Measurements from ENCODE around the gene SLC2A1. TPM values are rescaled to one million over a fixed set of nuclear protein-coding genes. Genes with fewer than 3 reads are reported as not detected.
A peak's percentile ranks its signal among the peaks of the same experiment; 100 is the strongest.

SLC2A1 gene
- total RNA-seq, 1 experiment from 2014 or later = 245 TPM

DNA sequence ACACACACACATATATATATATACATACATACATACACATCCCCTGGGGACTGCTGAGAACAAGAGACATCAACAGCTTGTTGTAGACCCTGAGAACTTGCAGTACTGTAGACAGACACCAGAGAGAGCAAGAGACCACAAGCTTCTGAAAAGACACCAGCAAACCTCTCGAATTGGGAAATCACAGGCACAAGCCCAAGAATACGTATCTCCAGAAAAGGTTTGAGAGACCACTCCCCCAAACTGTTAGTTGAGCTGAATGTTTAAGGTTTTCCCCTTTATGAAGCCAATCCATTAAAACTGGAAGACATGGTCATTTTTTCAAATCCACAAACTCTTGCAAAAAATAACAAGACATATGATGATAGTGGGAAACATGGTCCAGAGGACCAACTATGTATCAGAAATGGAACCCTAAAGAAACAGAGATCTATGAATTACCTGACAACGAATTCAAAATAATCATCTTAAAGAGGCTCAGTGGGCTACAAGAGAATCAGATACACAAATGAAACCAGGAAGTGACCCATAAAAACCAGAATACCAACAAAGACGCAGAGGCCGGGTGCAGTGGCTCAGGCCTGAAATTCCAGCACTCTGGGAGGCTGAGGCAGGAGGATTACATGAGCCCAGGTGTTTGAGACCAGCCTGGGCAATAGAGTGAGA lies 45.1 kb downstream of the SLC2A1 start:
- Histone ChIP-seq H3K27ac (ENCODE audit: low read length) (no peak overlapping the region), H3K9me3 (ENCODE audit: low read length) (0 out of 2 replicates have a peak, but pooled peaks cover 6% of the 10 kb centered on the region), H3K4me3 (ENCODE audit: low read length) (no peak overlapping the region), H3K4me2 (ENCODE audit: low read length) (no peak overlapping the region), H3K27me3 (ENCODE audit: low read length) (no peaks in the 10 kb centered on the region), H4K20me1 (ENCODE audit: low read length) (no peaks in the 10 kb centered on the region), H3K4me1 (ENCODE audit: insufficient read depth, low read length) (no peaks in the 10 kb centered on the region), H2AFZ (ENCODE audit: low read length) (no peak overlapping the region), H3K9me2 (replicated peaks; ENCODE audit: low read length) (no peaks in the 10 kb centered on the region), H3K36me3 (ENCODE audit: low read depth, low read length) (no peaks in the 10 kb centered on the region), H3F3A (ENCODE audit: low read length, unreplicated experiment) (no peaks in the 10 kb centered on the region), H3K9ac (ENCODE audit: low read length) (no peak overlapping the region), H3K79me2 (ENCODE audit: low read length) (no peaks in the 10 kb centered on the region)
- BruUV-seq (replicated peaks) = no TSS peak
- intact Hi-C loops (cut with micrococcal nuclease) = loop anchor here (1.0 kb wide), 1 partner anchor 160 kb away; no protein-coding TSS in a partner anchor
- peak; percentile 73 for ATAC-seq
- TF ChIP-seq EZH2 (IDR thresholded peaks at IDR 0.05; ENCODE audit: low read length, unreplicated experiment) (no peak), CTCF (conservative IDR thresholded peaks at IDR 0.05; ENCODE audit: low read depth, low read length) (peak; percentile 75)
- POLR2A ChIA-PET (ENCODE audit: unreplicated experiment) = interaction anchor here (1.6 kb wide), 1 partner anchor 160 kb away, joined by 6 read pairs; no protein-coding TSS in a partner anchor
- peak; percentile 86 for DNase-seq
- CTCF ChIA-PET = interaction anchor here (0.5 to 2.2 kb wide), 7 partner anchors 10 to 726 kb away, joined by 3 to 78 read pairs (median 5); no protein-coding TSS in a partner anchor

GRCh38 chr1:42910985-42911384 lies 47.7 kb downstream of the SLC2A1 start:
- no peak overlapping the region for H2AFZ ChIP-seq (ENCODE audit: low read length)
- H3K79me2 ChIP-seq (ENCODE audit: low read length) = no peaks in the 10 kb centered on the region
- no peak for ATAC-seq
- CTCF ChIA-PET = no interaction called here
- H3K9me3 ChIP-seq (ENCODE audit: low read length) = 0 out of 2 replicates have a peak, but pooled peaks cover 6% of the 10 kb centered on the region
- intact Hi-C loops (cut with micrococcal nuclease) = loop anchor here (2.0 kb wide), 1 partner anchor 132 kb away; no protein-coding TSS in a partner anchor
- H3K9me2 ChIP-seq (replicated peaks; ENCODE audit: low read length) = no peaks in the 10 kb centered on the region; the same call in 1 of the 2 replicates
- H3K36me3 ChIP-seq (ENCODE audit: low read depth, low read length) = no peaks in the 10 kb centered on the region
- POLR2A ChIA-PET (ENCODE audit: unreplicated experiment) = no interaction called here
- no peak overlapping the region for H3K4me2 ChIP-seq (ENCODE audit: low read length)
- H3K9ac ChIP-seq (ENCODE audit: low read length) = no peak overlapping the region
- H4K20me1 ChIP-seq (ENCODE audit: low read length) = no peaks in the 10 kb centered on the region
- H3K4me1 ChIP-seq (ENCODE audit: insufficient read depth, low read length) = no peaks in the 10 kb centered on the region
- H3K27me3 ChIP-seq (ENCODE audit: low read length) = no peaks in the 10 kb centered on the region
- H3K4me3 ChIP-seq (ENCODE audit: low read length) = no peak overlapping the region
- BruUV-seq (replicated peaks) = no TSS peak
- H3F3A ChIP-seq (ENCODE audit: low read length, unreplicated experiment) = no peaks in the 10 kb centered on the region
- H3K27ac ChIP-seq (ENCODE audit: low read length) = no peak overlapping the region
- TF ChIP-seq EZH2 (IDR thresholded peaks at IDR 0.05; ENCODE audit: low read length, unreplicated experiment) (no peak), EZH2phosphoT487 (IDR thresholded peaks at IDR 0.05; ENCODE audit: borderline replicate concordance, low read length) (no peak), CTCF (conservative IDR thresholded peaks at IDR 0.05; ENCODE audit: low read depth, low read length) (no peak)
- DNase-seq = no peak

DNA sequence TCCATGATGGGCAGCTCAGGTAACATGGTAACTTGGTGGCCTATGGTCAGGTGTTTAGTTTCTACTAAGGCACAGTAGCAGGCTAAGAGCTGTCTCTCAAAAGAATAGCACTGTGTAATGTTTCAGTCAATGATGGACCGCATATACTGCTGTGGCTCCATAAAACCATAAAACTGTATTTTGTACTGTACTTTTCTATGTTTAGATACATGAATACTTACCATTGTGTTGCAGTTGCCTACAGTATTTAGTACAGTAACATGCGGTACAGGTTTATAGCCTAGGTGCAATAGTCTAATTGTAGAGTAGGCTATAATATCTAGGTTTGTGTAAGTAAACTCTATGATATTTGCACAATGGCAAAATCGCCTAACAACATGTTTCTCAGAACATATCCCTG lies 50.6 kb downstream of the SLC2A1 start:
- no peak overlapping the region for H3K4me2 ChIP-seq (ENCODE audit: low read length)
- POLR2A ChIA-PET (ENCODE audit: unreplicated experiment) = no interaction called here
- no peak for ATAC-seq
- no peaks in the 10 kb centered on the region for H3K9me3 ChIP-seq (ENCODE audit: low read length)
- no peaks in the 10 kb centered on the region; the same call in 1 of the 2 replicates for H3K9me2 ChIP-seq (replicated peaks; ENCODE audit: low read length)
- H4K20me1 ChIP-seq (ENCODE audit: low read length) = no peaks in the 10 kb centered on the region
- H2AFZ ChIP-seq (ENCODE audit: low read length) = no peak overlapping the region
- no peak overlapping the region for H3K4me3 ChIP-seq (ENCODE audit: low read length)
- no peaks in the 10 kb centered on the region for H3K27me3 ChIP-seq (ENCODE audit: low read length)
- H3F3A ChIP-seq (ENCODE audit: low read length, unreplicated experiment) = no peaks in the 10 kb centered on the region
- TF ChIP-seq CTCF (conservative IDR thresholded peaks at IDR 0.05; ENCODE audit: low read depth, low read length) (no peak), EZH2 (IDR thresholded peaks at IDR 0.05; ENCODE audit: low read length, unreplicated experiment) (no peak), EZH2phosphoT487 (IDR thresholded peaks at IDR 0.05; ENCODE audit: borderline replicate concordance, low read length) (no peak)
- no peak overlapping the region for H3K9ac ChIP-seq (ENCODE audit: low read length)
- no peaks in the 10 kb centered on the region for H3K36me3 ChIP-seq (ENCODE audit: low read depth, low read length)
- H3K27ac ChIP-seq (ENCODE audit: low read length) = no peak overlapping the region
- CTCF ChIA-PET = no interaction called here
- no peak for DNase-seq
- no TSS peak for BruUV-seq (replicated peaks)
- no peaks in the 10 kb centered on the region for H3K79me2 ChIP-seq (ENCODE audit: low read length)
- intact Hi-C loops (cut with micrococcal nuclease) = no loop called here
- no peaks in the 10 kb centered on the region for H3K4me1 ChIP-seq (ENCODE audit: insufficient read depth, low read length)
